Tibial nerve (tissue), 4 donors: ENCODE data around the gene CDCA7. TPM values are rescaled to one million over a fixed set of nuclear protein-coding genes. Genes with fewer than 3 reads are reported as not detected.

Experiments used
- DNase-seq, 2 donors: peaks; one replicate each; pipeline ENCODE4 v3.0.0-alpha.2; 2019; ENCODE audit warnings: low spot score in 2 of 2
- H3K27ac ChIP-seq, 4 donors: fragments of 200-600 bp; sonication (generic) in 3 of 4; one replicate each; pipeline ENCODE4 v1.5.1; 2017 to 2019; ENCODE audit warnings: mild to moderate bottlenecking in 1 of 4
- H3K27me3 ChIP-seq, 2 donors: fragments of 200-600 bp; sonication (generic) in 1 of 2; one replicate each; pipeline versions ENCODE4 v1.5.1 to v1.6.0; 2017 to 2019
- H3K36me3 ChIP-seq, 3 donors: fragments of 200-600 bp; sonication (generic); one replicate each; pipeline ENCODE4 v1.5.1; 2018 to 2019
- H3K4me1 ChIP-seq, 4 donors: fragments of 200-600 bp; sonication (generic) in 3 of 4; one replicate each; pipeline ENCODE4 v1.5.1; 2017 to 2019
- H3K4me3 ChIP-seq, 4 donors: fragments of 200-600 bp; sonication (generic) in 3 of 4; one replicate each; pipeline ENCODE4 v1.5.1; 2017 to 2019; ENCODE audit warnings: mild to moderate bottlenecking in 1 of 4, moderate library complexity in 1 of 4
- H3K9me3 ChIP-seq, 4 donors: fragments of 200-600 bp; sonication (generic) in 3 of 4; one replicate each; pipeline ENCODE4 v1.5.1; 2017 to 2019
- EP300 ChIP-seq, 2 donors: sonication (generic); formaldehyde crosslinking; IDR thresholded peaks; one replicate each; pipeline ENCODE4 v1.6.1; 2017; ENCODE audit warnings: antibody characterized with exemption in 2 of 2, mild to moderate bottlenecking in 1 of 2
- POLR2A ChIP-seq, 2 donors: fragments of 450-650 bp; IDR thresholded peaks; one replicate each; pipeline ENCODE4 v1.6.1; 2017; ENCODE audit warnings: antibody characterized with exemption in 2 of 2, mild to moderate bottlenecking in 2 of 2, moderate library complexity in 2 of 2
- WGBS, 2 donors: methylation state at CpG; one replicate each; pipeline ENCODE4 v1.1.5; 2018; 5-methylcytosine and 5-hydroxymethylcytosine counted together
- total RNA-seq, 4 donors: library from RNA; depleted of rRNA; stranded (reverse); fragments of >200 nt; gene quantifications; one replicate each; pipeline ENCODE4 v1.1.0, GENCODE V29; 2016
- TF ChIP-seq, protein P1 (sequence below), 5 experiments: fragments of 200-600 bp in 3 of 5; fragments of 450-650 bp in 2 of 5; sonication (generic) in 3 of 5; IDR thresholded peaks; one replicate each; pipeline ENCODE4 v1.5.1; 2016 to 2019; ENCODE audit warnings: antibody characterized with exemption in 5 of 5, mild to moderate bottlenecking in 3 of 5, moderate library complexity in 2 of 5

Gene CDCA7
- total RNA-seq, 4 donors from 2014 or later: 1.3 to 1.8 TPM; not detected in 2

GRCh38 chr2:173393636-173394035 is 39.0 kb downstream of the CDCA7 start:
- H3K4me1 ChIP-seq: no peaks in the 10 kb centered on the region
- H3K36me3 ChIP-seq: no peaks in the 10 kb centered on the region
- TF ChIP-seq, protein P1, sequence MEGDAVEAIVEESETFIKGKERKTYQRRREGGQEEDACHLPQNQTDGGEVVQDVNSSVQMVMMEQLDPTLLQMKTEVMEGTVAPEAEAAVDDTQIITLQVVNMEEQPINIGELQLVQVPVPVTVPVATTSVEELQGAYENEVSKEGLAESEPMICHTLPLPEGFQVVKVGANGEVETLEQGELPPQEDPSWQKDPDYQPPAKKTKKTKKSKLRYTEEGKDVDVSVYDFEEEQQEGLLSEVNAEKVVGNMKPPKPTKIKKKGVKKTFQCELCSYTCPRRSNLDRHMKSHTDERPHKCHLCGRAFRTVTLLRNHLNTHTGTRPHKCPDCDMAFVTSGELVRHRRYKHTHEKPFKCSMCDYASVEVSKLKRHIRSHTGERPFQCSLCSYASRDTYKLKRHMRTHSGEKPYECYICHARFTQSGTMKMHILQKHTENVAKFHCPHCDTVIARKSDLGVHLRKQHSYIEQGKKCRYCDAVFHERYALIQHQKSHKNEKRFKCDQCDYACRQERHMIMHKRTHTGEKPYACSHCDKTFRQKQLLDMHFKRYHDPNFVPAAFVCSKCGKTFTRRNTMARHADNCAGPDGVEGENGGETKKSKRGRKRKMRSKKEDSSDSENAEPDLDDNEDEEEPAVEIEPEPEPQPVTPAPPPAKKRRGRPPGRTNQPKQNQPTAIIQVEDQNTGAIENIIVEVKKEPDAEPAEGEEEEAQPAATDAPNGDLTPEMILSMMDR (IDR thresholded peaks at IDR 0.05): no peak
- no peak for TF ChIP-seq EP300 (IDR thresholded peaks at IDR 0.05)
- no peak for TF ChIP-seq POLR2A (IDR thresholded peaks at IDR 0.05)
- no peak for DNase-seq
- peaks cover 0 to 49% of the 10 kb centered on the region in 2 donors for H3K27me3 ChIP-seq
- H3K9me3 ChIP-seq: no peaks in the 10 kb centered on the region
- H3K27ac ChIP-seq: no peak overlapping the region
- WGBS, 2 donors: 68 to 70% methylated on average over 1 of the region's 1 CpG
- H3K4me3 ChIP-seq: no peak overlapping the region

- no peak for DNase-seq
- Histone ChIP-seq H3K9me3 (no peaks in the 10 kb centered on the region), H3K27me3 (peaks cover 0 to 56% of the 10 kb centered on the region in 2 donors), H3K4me3 (no peak overlapping the region), H3K4me1 (no peaks in the 10 kb centered on the region), H3K36me3 (no peaks in the 10 kb centered on the region), H3K27ac (no peak overlapping the region)
- TF ChIP-seq POLR2A (IDR thresholded peaks at IDR 0.05): no peak
- TF ChIP-seq EP300 (IDR thresholded peaks at IDR 0.05): no peak
- TF ChIP-seq, protein P1 (IDR thresholded peaks at IDR 0.05): no peak
- WGBS, 2 donors: 60 to 61% methylated on average over 8 of the region's 8 CpGs
Observed at GRCh38 chr2:173394091-173394974, 39.7 kb downstream of the CDCA7 start.

DNA sequence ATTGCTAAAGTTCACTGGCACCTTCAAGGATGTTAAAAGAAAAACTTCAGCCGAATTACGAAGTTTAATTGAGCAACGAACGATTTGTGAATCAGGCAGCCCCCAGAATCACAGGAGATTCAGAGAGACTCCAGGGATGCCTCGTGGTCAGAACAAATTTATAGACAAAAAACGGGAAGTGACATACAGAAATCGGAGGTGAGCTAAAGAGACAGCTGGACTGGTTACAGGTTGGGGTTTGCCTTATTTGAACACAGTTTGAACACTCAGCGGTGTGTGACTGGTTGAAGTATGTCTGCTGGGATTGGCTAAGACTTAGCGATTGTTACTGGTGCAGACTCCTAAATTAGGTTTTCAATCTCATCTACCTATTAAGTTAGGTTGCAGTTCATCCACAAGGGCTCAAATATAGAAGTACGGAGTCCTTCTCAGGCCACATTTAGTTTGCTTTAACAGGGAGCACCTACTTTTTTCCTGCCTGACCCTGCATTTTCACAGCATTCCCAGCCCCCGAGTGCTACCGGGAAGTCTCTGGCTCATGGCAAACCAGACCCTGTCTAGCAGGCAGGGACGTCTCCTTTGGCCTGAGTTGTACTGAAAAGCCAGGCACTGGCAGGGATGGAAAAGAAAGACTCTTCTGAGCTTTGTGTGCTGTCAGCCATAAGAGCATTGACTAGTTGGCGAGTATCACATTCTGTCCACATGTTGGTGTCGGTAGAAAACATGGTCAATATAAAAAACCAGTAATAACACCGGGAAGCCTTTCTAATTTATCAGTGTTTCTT is 41.1 kb downstream of the CDCA7 start:
- Histone ChIP-seq H3K9me3 (no peaks in the 10 kb centered on the region), H3K27me3 (peaks cover 0 to 71% of the 10 kb centered on the region in 2 donors), H3K36me3 (no peaks in the 10 kb centered on the region), H3K4me1 (no peaks in the 10 kb centered on the region), H3K27ac (no peak overlapping the region), H3K4me3 (no peak overlapping the region)
- no peak for DNase-seq
- TF ChIP-seq EP300 (IDR thresholded peaks at IDR 0.05): no peak
- no peak for TF ChIP-seq POLR2A (IDR thresholded peaks at IDR 0.05)
- TF ChIP-seq, protein P1 (IDR thresholded peaks at IDR 0.05): no peak
- WGBS, 2 donors: 90 to 91% methylated on average over 16 of the region's 16 CpGs

DNA sequence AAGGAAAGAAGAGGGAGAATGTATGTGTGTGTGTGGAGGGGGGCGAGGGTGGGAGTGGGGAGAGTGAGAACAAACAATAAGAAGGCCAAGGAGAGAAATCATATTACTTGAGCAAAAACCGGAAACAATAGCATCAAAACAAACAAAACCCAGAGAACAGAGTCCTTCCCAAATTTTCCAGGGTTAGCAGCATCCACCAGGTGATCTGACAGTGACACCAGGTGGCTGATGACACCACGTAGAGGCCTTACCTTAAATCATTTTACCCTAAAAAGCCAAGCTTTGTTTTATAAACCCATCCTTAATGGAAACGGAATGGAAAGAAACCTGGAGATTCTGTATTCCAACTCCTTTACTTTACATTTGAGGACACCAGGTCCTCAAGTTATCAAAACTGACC is 42.9 kb downstream of the CDCA7 start:
- no peak for DNase-seq
- Histone ChIP-seq H3K27ac (no peak overlapping the region), H3K9me3 (no peaks in the 10 kb centered on the region), H3K27me3 (peaks cover 0 to 82% of the 10 kb centered on the region in 2 donors), H3K4me1 (peaks cover 0 to 13% (median 4%) of the 10 kb centered on the region in 4 donors), H3K36me3 (no peaks in the 10 kb centered on the region), H3K4me3 (no peak overlapping the region)
- no peak for TF ChIP-seq POLR2A (IDR thresholded peaks at IDR 0.05)
- TF ChIP-seq EP300 (IDR thresholded peaks at IDR 0.05): no peak
- TF ChIP-seq, protein P1 (IDR thresholded peaks at IDR 0.05): no peak
- WGBS, 2 donors: 78 to 81% methylated on average over 4 of the region's 4 CpGs

- Histone ChIP-seq H3K4me1 (peaks cover 0 to 16% (median 4%) of the 10 kb centered on the region in 4 donors), H3K27ac (no peak overlapping the region), H3K4me3 (no peak overlapping the region), H3K27me3 (peaks cover 0 to 88% of the 10 kb centered on the region in 2 donors), H3K36me3 (no peaks in the 10 kb centered on the region), H3K9me3 (no peaks in the 10 kb centered on the region)
- WGBS, 2 donors: 85 to 91% methylated on average over 4 of the region's 4 CpGs
- TF ChIP-seq POLR2A (IDR thresholded peaks at IDR 0.05): no peak
- TF ChIP-seq EP300 (IDR thresholded peaks at IDR 0.05): no peak
- TF ChIP-seq, protein P1 (IDR thresholded peaks at IDR 0.05): no peak
- DNase-seq: no peak
Observed at GRCh38 chr2:173399229-173399628, 44.6 kb downstream of the CDCA7 start.
